ENCODE measurements around the gene CDHR3.

CDHR3 gene

DNA sequence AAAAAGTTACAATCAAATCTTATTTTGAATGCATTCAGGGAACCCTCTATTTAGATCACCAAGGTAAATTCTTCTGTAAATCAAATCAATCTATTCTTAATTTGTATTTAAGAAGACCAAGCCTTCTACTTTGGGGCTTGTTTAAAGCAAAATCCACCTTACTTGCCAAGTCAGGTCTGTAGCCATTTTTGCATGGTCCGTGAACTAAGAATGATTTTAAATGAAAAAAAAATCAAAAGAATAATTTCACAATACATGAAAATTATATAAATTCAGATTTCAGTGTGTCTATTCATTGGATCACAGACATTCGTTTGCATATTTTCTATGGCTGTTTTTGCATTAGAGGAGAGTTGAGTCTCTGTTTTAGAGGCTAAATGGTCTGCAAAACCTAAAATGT lies 89.6 kb downstream of the CDHR3 start:
- no peak overlapping the region for H3K9ac ChIP-seq (ENCODE audit: low read depth, low read length)
- 74% methylated on average over 1 of the region's 2 CpGs for WGBS
- H3K27me3 ChIP-seq (ENCODE audit: insufficient read depth, low read length): no peaks in the 10 kb centered on the region
- no peak overlapping the region for H3K4me3 ChIP-seq (ENCODE audit: low read length)
- H3K9me3 ChIP-seq (ENCODE audit: insufficient read depth, low read depth, low read length): peaks cover 11% of the 10 kb centered on the region; the same call in 1 of the 2 replicates
- H3K36me3 ChIP-seq (ENCODE audit: insufficient read depth, low read length): no peaks in the 10 kb centered on the region
- no peak overlapping the region for H3K27ac ChIP-seq (ENCODE audit: low read depth, low read length)
- H3K4me1 ChIP-seq (ENCODE audit: insufficient read depth, low read length): peaks cover 3% of the 10 kb centered on the region; the same call in 1 of the 2 replicates

DNA sequence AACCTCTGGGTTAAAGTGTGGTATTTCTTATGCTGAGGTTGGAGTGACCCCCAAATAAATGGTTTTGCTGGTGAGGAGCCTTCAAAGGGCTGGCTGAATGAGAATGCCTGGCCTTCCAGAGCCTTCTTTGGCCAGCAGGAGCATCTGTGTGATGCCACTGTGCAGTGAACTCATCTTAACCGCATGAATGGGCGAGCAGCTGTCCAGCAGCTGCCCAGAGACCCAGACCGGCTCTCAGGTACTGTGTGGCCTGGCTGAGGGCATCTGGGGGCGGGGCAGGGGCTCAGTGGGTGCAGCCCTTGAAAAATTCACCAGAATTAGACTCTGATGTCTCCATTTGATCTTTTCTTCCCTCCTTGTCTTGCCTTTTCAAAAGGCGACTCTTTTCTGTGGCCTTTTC lies 90.0 kb downstream of the CDHR3 start:
- no peak overlapping the region for H3K27ac ChIP-seq (ENCODE audit: low read depth, low read length)
- no peak overlapping the region for H3K9ac ChIP-seq (ENCODE audit: low read depth, low read length)
- H3K4me3 ChIP-seq (ENCODE audit: low read length): no peak overlapping the region
- H3K36me3 ChIP-seq (ENCODE audit: insufficient read depth, low read length): no peaks in the 10 kb centered on the region
- WGBS: 92% methylated on average over 5 of the region's 5 CpGs
- H3K4me1 ChIP-seq (ENCODE audit: insufficient read depth, low read length): peaks cover 3% of the 10 kb centered on the region; the same call in 1 of the 2 replicates
- H3K27me3 ChIP-seq (ENCODE audit: insufficient read depth, low read length): no peaks in the 10 kb centered on the region
- H3K9me3 ChIP-seq (ENCODE audit: insufficient read depth, low read depth, low read length): peaks cover 11% of the 10 kb centered on the region; the same call in 1 of the 2 replicates

DNA sequence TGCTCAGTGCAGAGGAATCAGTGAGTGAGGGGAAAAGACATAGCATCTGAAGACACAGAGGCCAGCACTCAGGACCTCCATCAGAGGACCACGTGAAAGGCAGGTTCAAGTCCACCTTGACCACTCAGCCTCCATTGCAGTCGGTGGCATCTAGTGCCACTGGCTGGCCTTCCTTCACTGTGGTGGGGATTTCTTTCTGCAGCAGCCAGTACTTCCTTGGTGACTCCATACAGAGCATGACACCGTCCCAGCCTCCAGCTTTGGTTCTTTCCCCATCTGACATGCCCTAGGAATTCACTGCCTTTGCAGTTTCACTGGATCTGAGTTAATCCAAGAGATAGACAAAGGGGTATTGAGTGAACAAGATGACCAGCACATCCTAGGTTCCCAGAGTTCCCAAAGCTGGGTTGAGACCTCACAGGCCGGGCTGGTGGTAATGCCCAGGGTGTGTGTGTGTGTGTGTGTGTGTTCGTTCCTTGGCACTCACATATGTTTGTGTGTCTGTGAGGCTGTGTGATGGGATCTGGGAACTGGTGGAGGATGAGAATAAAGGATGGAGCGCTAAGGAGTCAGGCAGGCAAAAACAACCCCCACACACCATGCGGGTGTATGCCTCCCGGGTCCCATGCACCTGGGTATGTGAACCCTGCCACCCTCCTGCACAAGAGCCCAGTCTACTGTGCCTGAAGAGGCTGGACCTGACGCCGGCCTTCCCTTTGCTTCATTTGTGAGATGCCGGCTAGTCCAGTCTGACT lies 91.3 kb downstream of the CDHR3 start:
- H3K9me3 ChIP-seq (ENCODE audit: insufficient read depth, low read depth, low read length): peaks cover 11% of the 10 kb centered on the region; the same call in 1 of the 2 replicates
- no peak overlapping the region for H3K4me3 ChIP-seq (ENCODE audit: low read length)
- no peaks in the 10 kb centered on the region for H3K27me3 ChIP-seq (ENCODE audit: insufficient read depth, low read length)
- H3K36me3 ChIP-seq (ENCODE audit: insufficient read depth, low read length): no peaks in the 10 kb centered on the region
- WGBS: 93% methylated on average over 10 of the region's 11 CpGs
- peaks cover 3% of the 10 kb centered on the region; the same call in 1 of the 2 replicates for H3K4me1 ChIP-seq (ENCODE audit: insufficient read depth, low read length)
- no peak overlapping the region for H3K9ac ChIP-seq (ENCODE audit: low read depth, low read length)
- H3K27ac ChIP-seq (ENCODE audit: low read depth, low read length): no peak overlapping the region

DNA sequence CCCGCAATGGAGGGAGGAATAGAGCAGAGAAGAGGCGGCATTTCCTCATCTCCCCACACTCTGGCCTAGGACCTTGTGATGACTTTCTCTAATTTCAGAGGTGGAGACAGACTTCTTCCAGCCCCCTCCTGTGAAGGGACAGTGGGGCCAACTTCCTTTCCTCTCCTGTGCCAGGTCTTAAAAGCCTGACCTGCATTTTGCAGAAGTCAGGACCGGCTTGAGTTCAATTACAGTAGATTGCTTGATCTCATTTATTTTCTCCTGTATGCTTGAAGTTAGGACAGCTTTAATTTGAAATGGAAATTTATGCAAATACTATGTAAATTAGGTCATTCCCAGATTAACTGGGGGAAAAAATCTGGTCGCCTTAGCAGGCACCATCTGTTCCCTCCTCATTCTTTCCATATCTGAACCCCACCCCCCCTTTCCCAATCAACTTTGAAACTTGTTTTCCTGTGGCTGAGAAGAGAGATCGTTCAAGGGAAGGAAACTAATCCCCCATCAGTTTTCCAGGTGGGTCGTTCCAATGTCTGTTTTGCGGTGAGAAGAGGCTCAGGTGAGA lies 92.0 kb downstream of the CDHR3 start:
- Histone ChIP-seq H3K27ac (ENCODE audit: low read depth, low read length) (no peak overlapping the region), H3K4me3 (ENCODE audit: low read length) (no peak overlapping the region)
- WGBS: 71% methylated on average over 7 of the region's 7 CpGs

DNA sequence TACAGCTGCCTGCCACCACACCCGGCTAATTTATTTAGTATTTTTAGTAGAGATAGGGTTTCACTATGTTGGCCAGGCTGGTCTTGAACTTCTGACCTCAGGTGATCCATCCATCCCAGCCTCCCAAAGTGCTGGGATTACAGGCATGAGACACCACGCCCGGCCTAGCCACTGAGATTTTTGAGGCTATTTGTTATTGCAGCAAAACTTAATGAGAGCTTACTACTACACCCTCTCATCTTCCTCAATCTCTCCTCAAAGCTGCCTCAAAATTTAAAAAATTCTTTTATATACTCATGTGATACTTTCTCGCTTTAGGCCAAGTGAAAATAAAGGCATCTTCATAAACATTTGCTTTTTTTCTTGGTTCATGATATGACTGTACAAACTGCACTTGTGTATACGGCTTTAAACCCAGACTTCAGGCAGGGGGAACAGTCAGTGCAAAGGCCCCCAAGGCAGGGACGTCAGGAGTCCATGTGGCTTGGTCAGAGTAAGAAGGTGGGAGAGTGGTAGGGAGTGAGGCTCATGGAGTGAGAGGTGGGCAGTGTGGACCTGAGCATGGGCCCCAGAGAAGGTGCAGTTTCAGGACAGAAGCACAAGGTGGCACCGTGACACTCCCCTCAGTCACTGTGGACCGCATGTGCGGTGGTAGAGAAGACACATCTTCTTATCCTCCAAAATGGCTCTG lies 93.6 kb downstream of the CDHR3 start:
- no peak overlapping the region for H3K27ac ChIP-seq (ENCODE audit: low read depth, low read length)
- no peak overlapping the region for H3K4me3 ChIP-seq (ENCODE audit: low read length)
- H3K9ac ChIP-seq (ENCODE audit: low read depth, low read length): no peak overlapping the region
- peaks cover 3% of the 10 kb centered on the region; the same call in 1 of the 2 replicates for H3K4me1 ChIP-seq (ENCODE audit: insufficient read depth, low read length)
- WGBS: 61% methylated on average over 9 of the region's 9 CpGs
- no peaks in the 10 kb centered on the region for H3K36me3 ChIP-seq (ENCODE audit: insufficient read depth, low read length)
- 0 out of 2 replicates have a peak, but pooled peaks cover 9% of the 10 kb centered on the region for H3K9me3 ChIP-seq (ENCODE audit: insufficient read depth, low read depth, low read length)
- no peaks in the 10 kb centered on the region for H3K27me3 ChIP-seq (ENCODE audit: insufficient read depth, low read length)

More for the DNA sequence above, 92.0 kb downstream of the CDHR3 start:
- H3K4me1 ChIP-seq (ENCODE audit: insufficient read depth, low read length): peaks cover 3% of the 10 kb centered on the region; the same call in 1 of the 2 replicates
- no peaks in the 10 kb centered on the region for H3K36me3 ChIP-seq (ENCODE audit: insufficient read depth, low read length)
- no peak overlapping the region for H3K9ac ChIP-seq (ENCODE audit: low read depth, low read length)
- H3K27me3 ChIP-seq (ENCODE audit: insufficient read depth, low read length): no peaks in the 10 kb centered on the region
- H3K9me3 ChIP-seq (ENCODE audit: insufficient read depth, low read depth, low read length): peaks cover 11% of the 10 kb centered on the region; the same call in 1 of the 2 replicates

GRCh38 chr7:106057204-106057961 lies 94.3 kb downstream of the CDHR3 start:
- no peak overlapping the region for H3K9ac ChIP-seq (ENCODE audit: low read depth, low read length)
- H3K27me3 ChIP-seq (ENCODE audit: insufficient read depth, low read length): no peaks in the 10 kb centered on the region
- peaks cover 3% of the 10 kb centered on the region; the same call in 1 of the 2 replicates for H3K4me1 ChIP-seq (ENCODE audit: insufficient read depth, low read length)
- H3K4me3 ChIP-seq (ENCODE audit: low read length): no peak overlapping the region
- whole genome bisulfite sequencing: 86% methylated on average over 10 of the region's 10 CpGs
- H3K27ac ChIP-seq (ENCODE audit: low read depth, low read length): no peak overlapping the region
- no peaks in the 10 kb centered on the region for H3K36me3 ChIP-seq (ENCODE audit: insufficient read depth, low read length)
- H3K9me3 ChIP-seq (ENCODE audit: insufficient read depth, low read depth, low read length): 0 out of 2 replicates have a peak, but pooled peaks cover 7% of the 10 kb centered on the region

GRCh38 chr7:106057962-106058927 lies 95.2 kb downstream of the CDHR3 start:
- H3K4me3 ChIP-seq (ENCODE audit: low read length): no peak overlapping the region
- no peak overlapping the region for H3K9ac ChIP-seq (ENCODE audit: low read depth, low read length)
- WGBS: 86% methylated on average over 19 of the region's 19 CpGs
- H3K9me3 ChIP-seq (ENCODE audit: insufficient read depth, low read depth, low read length): 0 out of 2 replicates have a peak, but pooled peaks cover 7% of the 10 kb centered on the region
- H3K27ac ChIP-seq (ENCODE audit: low read depth, low read length): no peak overlapping the region
- no peaks in the 10 kb centered on the region for H3K36me3 ChIP-seq (ENCODE audit: insufficient read depth, low read length)
- no peaks in the 10 kb centered on the region for H3K27me3 ChIP-seq (ENCODE audit: insufficient read depth, low read length)
- peaks cover 3% of the 10 kb centered on the region; the same call in 1 of the 2 replicates for H3K4me1 ChIP-seq (ENCODE audit: insufficient read depth, low read length)

DNA sequence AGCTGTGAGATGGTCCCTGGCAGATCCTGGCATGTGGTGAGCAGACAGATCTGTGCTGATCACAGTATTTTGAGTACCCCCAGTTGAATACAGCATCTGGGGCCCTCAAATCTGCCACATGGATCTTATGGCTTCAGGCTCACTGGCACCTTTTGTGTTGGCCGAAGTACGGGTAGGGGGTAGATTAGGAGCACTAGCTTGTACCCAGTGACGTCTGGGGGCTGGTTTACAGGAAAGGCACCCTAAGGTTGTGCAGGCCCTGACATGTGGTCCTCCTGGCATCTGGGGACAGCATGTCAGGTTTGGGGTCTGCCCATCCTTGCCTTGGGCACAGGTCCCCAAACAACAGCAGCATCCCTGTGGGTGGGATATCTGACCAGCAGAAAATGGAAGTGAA lies 95.9 kb downstream of the CDHR3 start:
- H3K27me3 ChIP-seq (ENCODE audit: insufficient read depth, low read length): no peaks in the 10 kb centered on the region
- H3K4me1 ChIP-seq (ENCODE audit: insufficient read depth, low read length): peaks cover 3% of the 10 kb centered on the region; the same call in 1 of the 2 replicates
- no peaks in the 10 kb centered on the region for H3K36me3 ChIP-seq (ENCODE audit: insufficient read depth, low read length)
- H3K9me3 ChIP-seq (ENCODE audit: insufficient read depth, low read depth, low read length): 0 out of 2 replicates have a peak, but pooled peaks cover 7% of the 10 kb centered on the region
- no peak overlapping the region for H3K4me3 ChIP-seq (ENCODE audit: low read length)
- H3K9ac ChIP-seq (ENCODE audit: low read depth, low read length): no peak overlapping the region
- 93% methylated on average over 3 of the region's 3 CpGs for WGBS
- no peak overlapping the region for H3K27ac ChIP-seq (ENCODE audit: low read depth, low read length)

DNA sequence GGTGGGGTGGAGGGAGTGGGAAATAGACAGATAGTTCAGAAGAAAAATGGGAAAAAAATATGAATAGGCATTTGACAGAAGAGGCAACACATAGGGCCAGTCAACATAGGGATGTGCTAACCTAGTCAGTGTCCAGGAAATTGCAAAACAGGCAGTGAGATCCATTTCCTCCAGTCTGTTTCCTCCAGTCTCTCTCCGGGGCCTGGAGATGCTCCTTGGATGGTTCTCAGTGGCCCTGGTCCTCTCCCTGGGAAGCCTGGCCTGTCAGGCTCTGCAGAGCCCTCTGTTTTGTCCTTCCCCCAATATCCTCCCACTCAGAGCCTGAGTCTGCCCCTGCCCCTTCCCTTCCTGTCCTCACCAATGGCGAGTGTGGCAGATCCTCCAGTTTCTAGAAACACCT lies 96.5 kb downstream of the CDHR3 start:
- Histone ChIP-seq H3K9me3 (ENCODE audit: insufficient read depth, low read depth, low read length) (0 out of 2 replicates have a peak, but pooled peaks cover 7% of the 10 kb centered on the region), H3K9ac (ENCODE audit: low read depth, low read length) (no peak overlapping the region), H3K27me3 (ENCODE audit: insufficient read depth, low read length) (no peaks in the 10 kb centered on the region), H3K4me1 (ENCODE audit: insufficient read depth, low read length) (peaks cover 3% of the 10 kb centered on the region; the same call in 1 of the 2 replicates), H3K4me3 (ENCODE audit: low read length) (no peak overlapping the region), H3K36me3 (ENCODE audit: insufficient read depth, low read length) (no peaks in the 10 kb centered on the region), H3K27ac (ENCODE audit: low read depth, low read length) (no peak overlapping the region)
- 90% methylated on average over 2 of the region's 2 CpGs for WGBS

Data from HUES64 (cell line).